ENCODE results near the gene ZBTB16. TPM values are rescaled to one million over a fixed set of nuclear protein-coding genes. Genes with fewer than 3 reads are reported as not detected.

ZBTB16 gene
- total and polyA plus RNA-seq, 2 of the 13 experiments (the other 11 are each of a cell fraction or from before 2014, with no cell fraction given), result not detected

DNA sequence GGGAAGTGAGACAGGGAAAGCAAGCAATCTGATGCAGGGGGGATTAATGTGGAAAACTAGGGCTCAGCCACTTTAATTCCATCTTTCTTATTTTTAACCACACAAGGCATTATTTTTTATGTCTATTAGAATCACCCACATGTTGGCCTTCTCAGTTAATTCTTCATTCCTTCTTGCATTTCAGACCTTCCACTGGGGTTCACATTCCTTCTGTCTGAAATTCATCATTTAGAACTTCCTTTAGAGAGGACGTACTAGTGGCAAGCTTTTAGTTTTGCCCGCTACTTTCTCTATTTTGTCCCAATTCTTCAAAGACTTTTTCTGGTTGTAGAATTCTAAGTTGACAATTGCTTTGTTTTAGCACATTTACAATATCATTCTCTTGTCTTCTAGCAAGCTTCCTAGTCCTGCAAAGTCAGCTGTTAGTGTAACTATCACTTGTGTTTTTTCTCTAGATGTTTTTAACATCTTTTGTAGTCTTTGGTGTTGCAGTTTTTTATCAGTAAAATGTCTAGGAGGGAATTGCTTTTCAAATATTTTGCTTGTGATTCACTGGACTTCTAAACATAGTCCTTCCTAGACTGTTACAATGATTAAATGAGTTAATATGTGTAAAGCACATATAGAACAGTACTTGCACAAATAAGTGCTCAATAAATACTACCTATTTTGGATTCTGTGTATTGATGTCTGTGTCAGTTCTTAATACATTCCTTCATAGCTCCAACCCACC lies 231.2 kb downstream of the ZBTB16 start:
- in situ Hi-C loops (cut with HindIII; ENCODE audit: extremely low pct_ligation_motif_present, low pct_unique_long_range_greater_than_20kb), result no loop called here

More for the DNA sequence above, 231.2 kb downstream of the ZBTB16 start:
- H4K20me1 ChIP-seq (ENCODE audit: insufficient read depth, low read length), result no peaks in the 10 kb centered on the region
- intact Hi-C loops (cut with micrococcal nuclease; ENCODE audit: unreplicated experiment), result no loop called here
- TF ChIP-seq ZNF879 (CRISPR knock-in tag; IDR thresholded peaks at IDR 0.05) (no peak), ZNF564 (CRISPR knock-in tag; IDR thresholded peaks at IDR 0.05) (no peak), RORA (CRISPR knock-in tag; IDR thresholded peaks at IDR 0.05) (no peak), TCF7 (IDR thresholded peaks at IDR 0.05; ENCODE audit: low read depth) (no peak), ZBTB42 (CRISPR knock-in tag; IDR thresholded peaks at IDR 0.05) (no peak), ATF5 (CRISPR knock-in tag; IDR thresholded peaks at IDR 0.05; ENCODE audit: low read depth) (no peak), CSRNP2 (CRISPR knock-in tag; conservative IDR thresholded peaks at IDR 0.05; ENCODE audit: low read depth) (no peak), TCF12 (IDR thresholded peaks at IDR 0.05) (no peak), TCF12 (CRISPR knock-in tag; IDR thresholded peaks at IDR 0.05) (no peak), ZNF333 (CRISPR knock-in tag; IDR thresholded peaks at IDR 0.05; ENCODE audit: borderline replicate concordance) (no peak), ZNF557 (CRISPR knock-in tag; IDR thresholded peaks at IDR 0.05) (no peak), KDM6A (CRISPR knock-in tag; IDR thresholded peaks at IDR 0.05; ENCODE audit: low read depth) (no peak)
- H3K9ac ChIP-seq (ENCODE audit: insufficient read depth, low read depth, low read length), result no peak overlapping the region
- no peak for FAIRE-seq
- WGBS (ENCODE audit: low lambda C conversion rate), result 49% methylated on average over 2 of the region's 2 CpGs
- DNase-seq (ENCODE audit: low spot score), result no peak
- no peak overlapping the region for H3K27ac ChIP-seq (ENCODE audit: extremely low read length, insufficient read depth, low read length)
- H2AFZ ChIP-seq (ENCODE audit: low read length), result no peak overlapping the region
- H3K4me2 ChIP-seq (ENCODE audit: low read depth, low read length), result no peak overlapping the region
- BruUV-seq (replicated peaks), result no TSS peak
- peaks cover 2 to 7% of the 10 kb centered on the region in 2 experiments; a peak in 2 of 5 replicates for H3K27me3 ChIP-seq (ENCODE audit: control insufficient read depth in 1 of 2, insufficient read depth in 2 of 2, low read length in 2 of 2)
- no peaks in the 10 kb centered on the region for H3K36me3 ChIP-seq (replicated peaks in 1 of 2; ENCODE audit: control insufficient read depth in 1 of 2, insufficient read depth in 2 of 2, low read length in 2 of 2)
- ChIA-PET CTCF (ENCODE audit: low intra/inter-chr PET ratio, low total read pairs) (no interaction called here), POLR2A (no interaction called here)
- H3K4me3 ChIP-seq (replicated peaks in 1 of 3; ENCODE audit: insufficient read depth in 1 of 3, low read depth in 2 of 3, low read length in 3 of 3), result no peak overlapping the region
- H3K79me2 ChIP-seq (ENCODE audit: insufficient read depth, low read length), result no peaks in the 10 kb centered on the region
- no peaks in the 10 kb centered on the region for H3K4me1 ChIP-seq (ENCODE audit: insufficient read depth, low read length)
- no peak for ATAC-seq
- no peaks in the 10 kb centered on the region for H3K9me3 ChIP-seq (ENCODE audit: low read length)

Measured in HepG2 (cell line).